Measurements from ENCODE around the gene ITGA4. TPM values are rescaled to one million over a fixed set of nuclear protein-coding genes. Genes with fewer than 3 reads are reported as not detected.

Gene ITGA4
- total and polyA plus RNA-seq, 2 donors (not counting 1 experiment from before 2014, with no cell fraction given): 69.2 to 169 TPM

DNA sequence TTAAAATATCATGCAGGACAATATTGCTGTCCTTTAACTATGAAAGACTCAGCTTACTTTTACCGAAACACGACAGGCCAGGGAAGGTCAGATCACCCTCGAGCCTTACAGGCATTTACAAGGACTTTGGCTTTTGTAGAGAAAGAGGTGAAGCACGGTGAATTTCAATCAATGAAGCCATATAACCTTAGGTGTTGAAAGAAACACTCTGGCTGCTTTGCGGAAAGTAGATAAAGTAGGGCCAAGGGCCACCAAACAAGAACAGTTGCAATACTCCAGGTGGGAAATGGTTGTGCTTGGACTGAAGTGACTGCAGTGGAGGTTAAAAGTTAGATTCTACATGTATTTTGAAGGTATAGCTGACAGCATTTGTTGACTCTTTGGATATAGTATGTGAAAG lies 119.2 kb downstream of the ITGA4 start:
- Histone ChIP-seq H3K4me3 (ENCODE audit: control extremely low read depth in 1 of 5, extremely low read depth in 1 of 5, insufficient read depth in 1 of 5, low read depth in 2 of 5, low read length in 4 of 5) (no peak overlapping the region), H2AFZ (ENCODE audit: insufficient read depth, low read depth, low read length, poor library complexity, severe bottlenecking) (no peak overlapping the region), H3K4me1 (ENCODE audit: control insufficient read depth in 2 of 2, insufficient read depth in 2 of 2, low read length in 2 of 2) (no peaks in the 10 kb centered on the region), H3K27me3 (replicated peaks in 1 of 4; ENCODE audit: control extremely low read depth in 1 of 4, control insufficient read depth in 3 of 4, insufficient read depth in 4 of 4, low read length in 3 of 4) (peaks cover 0 to 6% (median 2%) of the 10 kb centered on the region in 4 experiments), H3K4me2 (replicated peaks; ENCODE audit: low read depth, low read length, poor library complexity, severe bottlenecking) (no peak overlapping the region), H3K9ac (ENCODE audit: low read length) (no peak overlapping the region), H4K20me1 (ENCODE audit: control insufficient read depth, insufficient read depth, low read length, poor library complexity, severe bottlenecking) (no peaks in the 10 kb centered on the region), H3K9me3 (ENCODE audit: control extremely low read depth in 1 of 3, control insufficient read depth in 2 of 3, insufficient read depth in 1 of 3, low read length in 2 of 3) (no peaks in the 10 kb centered on the region), H3K27ac (ENCODE audit: low read length in 2 of 2) (no peak overlapping the region), H3K36me3 (replicated peaks in 1 of 2; ENCODE audit: control extremely low read depth in 1 of 2, control insufficient read depth in 1 of 2, extremely low read depth in 1 of 2, insufficient read depth in 2 of 2, low read length in 1 of 2) (no peaks in the 10 kb centered on the region), H3K79me2 (ENCODE audit: control insufficient read depth, insufficient read depth, low read length) (no peaks in the 10 kb centered on the region)
- TF ChIP-seq EZH2 (IDR thresholded peaks at IDR 0.05; ENCODE audit: borderline replicate concordance, insufficient read depth, low read depth, low read length, poor library complexity, severe bottlenecking): no peak
- TF ChIP-seq, protein P1, sequence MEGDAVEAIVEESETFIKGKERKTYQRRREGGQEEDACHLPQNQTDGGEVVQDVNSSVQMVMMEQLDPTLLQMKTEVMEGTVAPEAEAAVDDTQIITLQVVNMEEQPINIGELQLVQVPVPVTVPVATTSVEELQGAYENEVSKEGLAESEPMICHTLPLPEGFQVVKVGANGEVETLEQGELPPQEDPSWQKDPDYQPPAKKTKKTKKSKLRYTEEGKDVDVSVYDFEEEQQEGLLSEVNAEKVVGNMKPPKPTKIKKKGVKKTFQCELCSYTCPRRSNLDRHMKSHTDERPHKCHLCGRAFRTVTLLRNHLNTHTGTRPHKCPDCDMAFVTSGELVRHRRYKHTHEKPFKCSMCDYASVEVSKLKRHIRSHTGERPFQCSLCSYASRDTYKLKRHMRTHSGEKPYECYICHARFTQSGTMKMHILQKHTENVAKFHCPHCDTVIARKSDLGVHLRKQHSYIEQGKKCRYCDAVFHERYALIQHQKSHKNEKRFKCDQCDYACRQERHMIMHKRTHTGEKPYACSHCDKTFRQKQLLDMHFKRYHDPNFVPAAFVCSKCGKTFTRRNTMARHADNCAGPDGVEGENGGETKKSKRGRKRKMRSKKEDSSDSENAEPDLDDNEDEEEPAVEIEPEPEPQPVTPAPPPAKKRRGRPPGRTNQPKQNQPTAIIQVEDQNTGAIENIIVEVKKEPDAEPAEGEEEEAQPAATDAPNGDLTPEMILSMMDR (IDR thresholded peaks at IDR 0.05): no peak
- ATAC-seq (ENCODE audit: low read depth): no peak
- DNase-seq: no peak
- H3K4me3 Mint-ChIP-seq: no peak overlapping the region
- POLR2A ChIA-PET: no interaction called here
- no peak overlapping the region for H3K27ac Mint-ChIP-seq
- intact Hi-C loops (cut with micrococcal nuclease): no loop called here
- H3K27me3 Mint-ChIP-seq: peaks cover 16% of the 10 kb centered on the region
- no peaks in the 10 kb centered on the region for H3K4me1 Mint-ChIP-seq
- 85% methylated on average over 5 of the region's 5 CpGs for WGBS (ENCODE audit: insufficient coverage)
- H3K9me3 Mint-ChIP-seq (ENCODE audit: insufficient read depth): no peaks in the 10 kb centered on the region
- CTCF ChIA-PET: no interaction called here

DNA sequence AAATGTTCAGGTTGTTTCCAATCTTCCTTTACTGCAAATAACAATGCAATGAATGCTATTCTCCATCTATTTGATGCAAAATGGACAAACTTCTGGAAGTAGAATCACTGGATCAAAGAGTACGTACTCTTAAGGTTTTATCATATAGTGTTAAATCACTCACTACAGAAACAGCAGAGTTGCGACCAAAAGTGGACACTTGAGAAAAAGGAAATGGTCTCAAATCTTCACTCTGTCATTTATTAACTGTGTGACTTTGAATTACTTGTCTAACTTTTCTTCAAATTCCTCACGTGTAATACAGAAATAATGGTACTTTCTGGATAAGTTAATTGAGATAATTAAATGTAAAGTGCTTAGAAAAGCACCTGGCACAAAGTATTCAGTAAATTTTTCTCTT lies 121.6 kb downstream of the ITGA4 start:
- no peak overlapping the region for H3K27ac Mint-ChIP-seq
- Histone ChIP-seq H3K4me1 (ENCODE audit: control insufficient read depth in 2 of 2, insufficient read depth in 2 of 2, low read length in 2 of 2) (no peaks in the 10 kb centered on the region), H3K4me3 (ENCODE audit: control extremely low read depth in 1 of 5, extremely low read depth in 1 of 5, insufficient read depth in 1 of 5, low read depth in 2 of 5, low read length in 4 of 5) (no peak overlapping the region), H3K9ac (ENCODE audit: low read length) (no peak overlapping the region), H4K20me1 (ENCODE audit: control insufficient read depth, insufficient read depth, low read length, poor library complexity, severe bottlenecking) (no peaks in the 10 kb centered on the region), H3K27ac (ENCODE audit: low read length in 2 of 2) (no peak overlapping the region), H3K4me2 (replicated peaks; ENCODE audit: low read depth, low read length, poor library complexity, severe bottlenecking) (no peak overlapping the region), H3K9me3 (ENCODE audit: control extremely low read depth in 1 of 3, control insufficient read depth in 2 of 3, insufficient read depth in 1 of 3, low read length in 2 of 3) (no peaks in the 10 kb centered on the region), H3K36me3 (replicated peaks in 1 of 2; ENCODE audit: control extremely low read depth in 1 of 2, control insufficient read depth in 1 of 2, extremely low read depth in 1 of 2, insufficient read depth in 2 of 2, low read length in 1 of 2) (no peaks in the 10 kb centered on the region), H3K79me2 (ENCODE audit: control insufficient read depth, insufficient read depth, low read length) (no peaks in the 10 kb centered on the region), H2AFZ (ENCODE audit: insufficient read depth, low read depth, low read length, poor library complexity, severe bottlenecking) (no peak overlapping the region), H3K27me3 (replicated peaks in 1 of 4; ENCODE audit: control extremely low read depth in 1 of 4, control insufficient read depth in 3 of 4, insufficient read depth in 4 of 4, low read length in 3 of 4) (peaks cover 0 to 6% (median 2%) of the 10 kb centered on the region in 4 experiments)
- no peaks in the 10 kb centered on the region for H3K4me1 Mint-ChIP-seq
- no peak for TF ChIP-seq EZH2 (IDR thresholded peaks at IDR 0.05; ENCODE audit: borderline replicate concordance, insufficient read depth, low read depth, low read length, poor library complexity, severe bottlenecking)
- TF ChIP-seq, protein P1 (IDR thresholded peaks at IDR 0.05): no peak
- peaks cover 11% of the 10 kb centered on the region for H3K27me3 Mint-ChIP-seq
- ChIA-PET POLR2A (no interaction called here), CTCF (no interaction called here)
- H3K4me3 Mint-ChIP-seq: no peak overlapping the region
- DNase-seq (no peak), ATAC-seq (ENCODE audit: low read depth) (no peak)
- H3K9me3 Mint-ChIP-seq (ENCODE audit: insufficient read depth): no peaks in the 10 kb centered on the region
- intact Hi-C loops (cut with micrococcal nuclease): no loop called here
- no CpG with 5 or more reads among the region's 3 CpGs for WGBS (ENCODE audit: insufficient coverage)

Data from B cell (primary cell).